SH-SY5Y (cell line): ENCODE results near the gene PRKCB.

Experiments used
- GATA2 ChIP-seq: IDR thresholded peaks from 2 replicates; pipeline ENCODE4 v1.6.1; 2011; ENCODE audit warnings: mild to moderate bottlenecking, low read depth, low read length
- GATA3 ChIP-seq: IDR thresholded peaks from 2 replicates; pipeline ENCODE4 v1.6.1; 2011; ENCODE audit warnings: low read depth, mild to moderate bottlenecking, low read length, moderate library complexity

- TF ChIP-seq GATA3 (no peak), GATA2 (no peak)
Measured at GRCh38 chr16:23874613-23875294, 39.0 kb downstream of the PRKCB start.
